ENCODE measurements around the gene SEL1L2.

DNA sequence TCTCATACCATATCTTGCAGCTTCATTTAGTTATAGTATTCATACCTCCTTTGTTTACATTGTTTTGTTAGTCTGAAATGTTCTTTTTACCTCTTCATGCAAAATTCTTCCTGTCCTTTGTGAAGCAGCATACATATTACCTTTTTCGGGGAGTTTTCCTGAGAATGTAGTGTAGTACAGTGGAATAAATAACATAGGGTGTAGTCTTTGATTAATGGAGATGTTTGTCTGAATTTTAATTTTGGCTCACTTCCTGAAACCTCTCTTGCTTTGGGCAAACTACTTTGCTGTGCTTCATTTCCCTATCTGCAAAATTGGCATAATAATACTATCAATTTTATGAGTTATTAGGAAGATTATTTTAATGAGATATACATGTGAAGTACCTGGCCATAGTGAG is 10.5 kb upstream of the SEL1L2 start:
- TF ChIP-seq, protein P1, sequence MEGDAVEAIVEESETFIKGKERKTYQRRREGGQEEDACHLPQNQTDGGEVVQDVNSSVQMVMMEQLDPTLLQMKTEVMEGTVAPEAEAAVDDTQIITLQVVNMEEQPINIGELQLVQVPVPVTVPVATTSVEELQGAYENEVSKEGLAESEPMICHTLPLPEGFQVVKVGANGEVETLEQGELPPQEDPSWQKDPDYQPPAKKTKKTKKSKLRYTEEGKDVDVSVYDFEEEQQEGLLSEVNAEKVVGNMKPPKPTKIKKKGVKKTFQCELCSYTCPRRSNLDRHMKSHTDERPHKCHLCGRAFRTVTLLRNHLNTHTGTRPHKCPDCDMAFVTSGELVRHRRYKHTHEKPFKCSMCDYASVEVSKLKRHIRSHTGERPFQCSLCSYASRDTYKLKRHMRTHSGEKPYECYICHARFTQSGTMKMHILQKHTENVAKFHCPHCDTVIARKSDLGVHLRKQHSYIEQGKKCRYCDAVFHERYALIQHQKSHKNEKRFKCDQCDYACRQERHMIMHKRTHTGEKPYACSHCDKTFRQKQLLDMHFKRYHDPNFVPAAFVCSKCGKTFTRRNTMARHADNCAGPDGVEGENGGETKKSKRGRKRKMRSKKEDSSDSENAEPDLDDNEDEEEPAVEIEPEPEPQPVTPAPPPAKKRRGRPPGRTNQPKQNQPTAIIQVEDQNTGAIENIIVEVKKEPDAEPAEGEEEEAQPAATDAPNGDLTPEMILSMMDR (IDR thresholded peaks at IDR 0.05) = no peak
- TF ChIP-seq EP300 (IDR thresholded peaks at IDR 0.05; ENCODE audit: low read depth) = no peak
- no peak for TF ChIP-seq POLR2AphosphoS5 (IDR thresholded peaks at IDR 0.05)
- no peak for TF ChIP-seq POLR2A (IDR thresholded peaks at IDR 0.05)
